Glutamatergic neuron (in vitro differentiated cells): ENCODE measurements around the gene SEC24B. TPM values are rescaled to one million over a fixed set of nuclear protein-coding genes. Genes with fewer than 3 reads are reported as not detected.

Experiments used
- DNase-seq: peaks from one replicate; pipeline ENCODE4 v3.0.0; 2022
- H3K27ac Mint-ChIP-seq: one replicate; pipeline ENCODE4 v1.8.0; 2020; ENCODE audit warnings: mild to moderate bottlenecking, mixed read lengths, inconsistent platforms; ENCODE audit not compliant: unreplicated experiment
- H3K27me3 Mint-ChIP-seq: one replicate; pipeline ENCODE4 v1.8.0; 2020; ENCODE audit warnings: mild to moderate bottlenecking, moderate library complexity, mixed read lengths, inconsistent platforms; ENCODE audit not compliant: unreplicated experiment
- H3K36me3 Mint-ChIP-seq: one replicate; pipeline ENCODE4 v1.8.0; 2020; ENCODE audit warnings: mild to moderate bottlenecking, mixed read lengths, inconsistent platforms; ENCODE audit not compliant: unreplicated experiment
- H3K4me1 Mint-ChIP-seq: one replicate; pipeline ENCODE4 v1.8.0; 2020; ENCODE audit warnings: mild to moderate bottlenecking, low read depth, mixed read lengths, inconsistent platforms; ENCODE audit not compliant: unreplicated experiment
- H3K4me3 Mint-ChIP-seq: one replicate; pipeline ENCODE4 v1.8.0; 2020; ENCODE audit warnings: mild to moderate bottlenecking, mixed read lengths, inconsistent platforms; ENCODE audit not compliant: unreplicated experiment
- H3K9me3 Mint-ChIP-seq: one replicate; pipeline ENCODE4 v1.8.0; 2020; ENCODE audit warnings: mild to moderate bottlenecking, moderate library complexity, mixed read lengths, inconsistent platforms; ENCODE audit not compliant: unreplicated experiment
- CTCF ChIP-seq: fragments of 200-600 bp; sonication (generic); IDR thresholded peaks from one replicate; pipeline ENCODE4 v1.5.0; 2021; ENCODE audit not compliant: partially characterized antibody, unreplicated experiment
- total RNA-seq: library from RNA; stranded (reverse); fragmentation: NEBNext Ultra II Directional; extraction: Animal tissue kit (Norgen Biotek cat#: 25700); gene quantifications from one replicate; pipeline ENCODE4 v1.2.1, GENCODE V29; 2021; ENCODE audit not compliant: unreplicated experiment

SEC24B gene
- total RNA-seq, 1 donor from 2014 or later: 27.6 TPM

DNA sequence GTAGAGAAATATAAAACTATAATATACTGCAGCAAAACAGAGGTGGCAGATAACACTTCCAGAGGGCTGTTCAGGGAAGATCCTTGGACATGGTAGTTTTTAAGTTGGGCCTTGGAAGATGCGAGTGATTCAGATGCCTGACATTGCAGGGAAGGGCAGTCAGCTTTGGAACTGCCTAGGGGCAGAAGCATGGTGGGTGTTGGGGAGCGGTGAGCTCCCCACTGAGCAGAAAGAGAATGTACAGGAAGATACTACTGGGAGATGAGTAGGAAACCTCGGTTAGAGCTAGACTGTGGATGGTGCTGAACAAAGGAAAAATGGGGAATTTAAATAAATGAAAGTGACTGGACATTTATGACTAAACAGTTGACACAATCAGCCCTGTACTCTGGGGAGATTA lies 24.9 kb upstream of the SEC24B start:
- H3K4me1 Mint-ChIP-seq: no peaks in the 10 kb centered on the region
- no peak overlapping the region for H3K4me3 Mint-ChIP-seq
- no peaks in the 10 kb centered on the region for H3K36me3 Mint-ChIP-seq

GRCh38 chr4:109410226-109410625 lies 23.4 kb upstream of the SEC24B start:
- Mint-ChIP-seq H3K36me3 (no peaks in the 10 kb centered on the region), H3K9me3 (no peaks in the 10 kb centered on the region), H3K4me3 (no peak overlapping the region), H3K4me1 (no peaks in the 10 kb centered on the region), H3K27ac (no peak overlapping the region), H3K27me3 (no peaks in the 10 kb centered on the region)
- no peak for TF ChIP-seq CTCF
- DNase-seq: no peak

More for the DNA sequence above, 24.9 kb upstream of the SEC24B start:
- no peak overlapping the region for H3K27ac Mint-ChIP-seq
- DNase-seq: no peak
- H3K27me3 Mint-ChIP-seq: no peaks in the 10 kb centered on the region
- TF ChIP-seq CTCF: no peak
- no peaks in the 10 kb centered on the region for H3K9me3 Mint-ChIP-seq

DNA sequence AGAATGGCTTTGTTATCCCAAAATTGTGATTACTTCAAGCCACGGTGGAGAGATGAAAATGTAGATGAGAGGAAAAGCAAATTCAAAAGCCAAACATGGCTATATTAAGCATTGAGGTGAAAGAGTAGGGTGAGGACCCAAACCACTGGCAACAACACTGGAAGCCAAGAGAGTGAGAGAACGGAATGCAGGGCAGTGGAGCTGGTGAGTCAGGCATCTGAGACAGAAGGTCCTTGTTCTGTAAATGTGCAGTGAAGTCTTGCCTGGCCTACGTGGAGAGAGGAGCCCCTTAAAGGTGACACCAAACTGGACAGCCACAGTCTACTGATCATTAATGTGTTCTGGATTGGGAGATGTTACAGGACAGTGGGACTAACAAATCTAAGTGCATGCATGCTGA lies 22.8 kb upstream of the SEC24B start:
- DNase-seq: no peak
- no peak for TF ChIP-seq CTCF
- Mint-ChIP-seq H3K27me3 (no peaks in the 10 kb centered on the region), H3K27ac (no peak overlapping the region), H3K9me3 (no peaks in the 10 kb centered on the region), H3K4me3 (no peak overlapping the region), H3K4me1 (no peaks in the 10 kb centered on the region), H3K36me3 (no peaks in the 10 kb centered on the region)

DNA sequence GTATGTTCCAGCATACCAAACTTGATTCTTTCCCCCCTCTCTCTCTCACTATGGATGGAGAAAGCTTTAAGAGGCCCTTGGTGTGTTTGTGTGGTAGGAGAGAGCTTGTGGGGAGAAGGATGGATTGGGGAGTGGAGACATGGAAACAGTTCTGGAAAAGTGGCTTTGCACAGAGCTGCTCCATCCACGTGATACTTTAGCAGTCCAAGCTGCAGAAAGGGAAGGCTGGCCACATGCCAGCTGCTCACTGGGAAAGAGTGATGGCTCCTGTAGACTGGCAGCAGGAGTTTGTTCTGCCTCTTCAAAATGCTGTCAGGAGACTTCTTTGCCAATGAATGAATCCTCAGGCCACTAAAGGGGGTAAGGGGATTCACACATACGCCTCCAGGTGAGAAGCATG lies 21.7 kb upstream of the SEC24B start:
- Mint-ChIP-seq H3K9me3 (no peaks in the 10 kb centered on the region), H3K36me3 (no peaks in the 10 kb centered on the region), H3K4me1 (no peaks in the 10 kb centered on the region), H3K27me3 (no peaks in the 10 kb centered on the region), H3K4me3 (no peak overlapping the region), H3K27ac (no peak overlapping the region)
- TF ChIP-seq CTCF: no peak
- DNase-seq: no peak

DNA sequence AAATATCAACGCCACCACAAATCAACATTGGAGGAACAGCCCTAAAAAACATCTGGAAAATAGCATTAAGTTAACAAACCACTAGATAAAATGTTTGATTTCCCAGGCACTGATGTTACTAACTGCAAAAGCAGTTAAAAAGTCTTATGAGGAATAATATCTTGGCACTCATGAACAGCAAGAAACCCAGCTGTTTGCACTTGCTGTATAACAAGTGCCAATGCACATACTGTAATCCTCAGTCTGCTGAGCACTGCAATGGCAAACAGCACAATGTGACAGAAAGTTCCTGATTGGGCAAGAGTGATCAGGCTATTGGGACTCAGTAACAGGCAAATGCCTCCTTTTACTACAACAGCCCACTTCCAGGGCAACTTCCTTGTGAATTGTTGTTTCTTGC lies 20.8 kb upstream of the SEC24B start:
- no peaks in the 10 kb centered on the region for H3K27me3 Mint-ChIP-seq
- no peak overlapping the region for H3K27ac Mint-ChIP-seq
- H3K9me3 Mint-ChIP-seq: no peaks in the 10 kb centered on the region
- no peak for DNase-seq
- no peaks in the 10 kb centered on the region for H3K4me1 Mint-ChIP-seq
- no peaks in the 10 kb centered on the region for H3K36me3 Mint-ChIP-seq
- no peak for TF ChIP-seq CTCF
- no peak overlapping the region for H3K4me3 Mint-ChIP-seq
